ENCODE data around the gene ANO9.
"Not testable (repeated sequence)": the region's sequence is repeated elsewhere in the genome, so short reads cannot be mapped to it uniquely, and the experiment has no call there.

ANO9 gene

GRCh38 chr11:452203-452744 lies 10.5 kb upstream of the ANO9 start:
- DNase-seq = no peak

DNA sequence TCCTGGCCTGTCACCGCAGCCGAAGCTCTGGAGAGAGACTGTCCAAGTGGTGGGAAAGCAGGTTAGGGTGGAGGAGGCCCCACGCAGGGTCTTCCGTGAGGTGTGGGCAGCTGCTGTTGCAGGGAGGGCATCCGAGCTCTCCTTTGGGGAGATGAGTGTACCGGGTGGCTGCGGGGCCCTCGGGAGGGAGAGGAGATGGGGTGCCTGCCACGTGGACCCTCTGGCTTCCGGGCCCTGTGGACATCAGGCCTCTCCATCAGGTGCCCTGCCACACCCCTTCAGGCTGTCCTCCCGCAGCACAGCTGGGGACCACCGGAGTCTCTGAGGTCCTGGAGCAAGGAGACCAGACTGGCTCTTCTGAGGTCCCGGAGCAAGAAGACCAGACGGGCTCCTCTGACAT lies 9.9 kb upstream of the ANO9 start:
- DNase-seq = no peak

DNA sequence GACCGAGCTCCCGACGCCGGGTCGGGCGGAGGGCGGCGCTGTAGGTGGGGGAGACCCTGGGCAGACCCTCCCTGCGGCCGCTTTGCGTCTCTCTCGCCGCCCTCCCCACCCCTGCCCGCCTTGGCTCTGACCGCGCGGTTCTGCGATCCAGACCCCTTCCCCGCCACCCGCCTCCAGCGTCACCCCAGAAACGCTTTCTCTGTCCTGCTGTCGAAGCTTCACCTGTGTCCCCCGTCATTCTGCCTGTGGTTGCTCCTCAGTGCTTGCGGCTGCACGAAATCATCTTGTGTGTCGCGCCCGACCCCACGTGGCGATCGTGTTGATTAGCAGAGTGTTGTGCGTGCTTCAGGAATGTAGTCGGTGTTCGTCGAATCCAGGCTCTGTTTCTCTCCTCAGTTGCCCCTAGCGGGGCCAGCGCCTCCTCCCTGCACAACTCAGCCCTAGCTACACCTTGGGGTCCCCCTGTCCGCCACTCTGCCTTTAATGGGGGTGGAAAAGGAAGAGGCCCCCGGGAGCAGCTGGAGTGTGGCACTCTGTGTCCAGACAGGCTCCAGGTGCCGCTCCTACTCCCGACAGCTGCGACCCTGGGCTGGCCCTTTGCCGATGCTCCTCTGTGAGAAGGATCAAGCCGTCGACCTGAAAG lies 9.1 kb upstream of the ANO9 start:
- DNase-seq = peak; percentile 87

GRCh38 chr11:449889-450808 lies 8.3 kb upstream of the ANO9 start, which contains the start of gene PTDSS2:
TSS of gene PTDSS2 (plus strand) at chr11:450279. CDS start at chr11:450456, 177 bp downstream.
- DNase-seq = peak; percentile 94

DNA sequence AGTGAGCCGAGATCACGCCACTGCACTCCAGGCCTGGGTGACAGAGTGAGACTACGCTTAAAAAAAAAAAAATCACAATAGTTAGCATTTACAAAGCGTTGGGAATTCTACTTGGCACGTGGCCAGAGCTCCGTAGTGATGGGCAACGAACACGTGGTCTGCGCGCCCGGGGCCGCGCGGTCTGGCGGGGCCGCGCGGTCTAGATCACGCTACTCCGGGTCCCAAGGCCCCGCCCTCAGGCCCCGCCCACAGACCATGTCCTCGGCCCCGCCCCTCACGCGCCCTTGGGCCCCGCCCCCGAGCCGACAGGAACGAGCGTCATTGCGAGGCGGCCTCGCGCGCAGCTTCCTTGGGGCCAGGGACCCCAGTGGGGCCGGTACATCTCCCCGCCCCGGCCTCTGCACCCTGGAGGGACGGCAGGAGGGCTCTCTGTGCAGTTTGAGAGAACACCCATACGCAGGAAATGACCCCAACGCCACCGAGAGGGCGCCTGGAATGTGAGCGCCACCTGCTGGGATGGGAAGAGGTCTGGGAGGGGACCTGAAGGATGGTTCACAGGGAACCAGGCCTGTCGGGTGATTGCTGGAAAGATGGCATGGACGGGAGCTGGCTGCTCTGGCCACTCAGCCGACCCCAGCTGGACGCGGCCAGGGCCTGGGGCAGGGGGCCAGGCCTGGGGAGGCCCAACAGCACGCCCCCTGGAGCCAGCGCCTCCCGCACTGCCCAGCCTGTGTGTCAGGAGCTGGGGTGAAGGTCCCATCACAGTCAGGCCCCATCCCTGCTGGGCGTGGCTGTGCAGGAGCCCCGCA lies 6.3 kb upstream of the ANO9 start:
- peak; percentile 94 for DNase-seq

DNA sequence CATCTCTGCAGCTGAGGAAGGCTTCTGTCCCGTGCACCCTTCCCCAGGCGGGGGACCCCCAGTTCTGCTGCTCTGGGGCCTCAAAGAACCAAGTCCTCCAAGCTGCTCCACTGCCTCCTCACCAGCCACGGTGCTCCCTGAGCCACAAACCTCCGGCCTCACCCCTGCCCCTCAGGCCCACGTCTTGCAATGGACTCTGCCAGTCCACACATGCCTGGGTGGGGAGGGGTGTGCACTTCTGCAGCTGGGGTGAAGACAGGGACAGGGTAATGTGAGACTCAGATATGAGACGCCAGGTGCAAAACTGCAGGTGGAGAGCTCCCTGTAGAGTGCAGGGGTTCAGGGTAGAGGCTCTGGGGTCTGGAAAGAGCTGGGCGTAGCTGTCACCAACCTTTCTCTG lies 5.1 kb upstream of the ANO9 start:
- DNase-seq = no peak

GRCh38 chr11:445765-446588 lies 4.2 kb upstream of the ANO9 start:
- no peak for DNase-seq

GRCh38 chr11:444396-445144 lies 2.8 kb upstream of the ANO9 start:
- DNase-seq = no peak

- DNase-seq = no peak
These were observed 1.9 kb upstream of the ANO9 start for GRCh38 chr11:443542-444199.

- DNase-seq = no peak
These were observed 835 bp upstream of the ANO9 start for GRCh38 chr11:442611-443081.

DNA sequence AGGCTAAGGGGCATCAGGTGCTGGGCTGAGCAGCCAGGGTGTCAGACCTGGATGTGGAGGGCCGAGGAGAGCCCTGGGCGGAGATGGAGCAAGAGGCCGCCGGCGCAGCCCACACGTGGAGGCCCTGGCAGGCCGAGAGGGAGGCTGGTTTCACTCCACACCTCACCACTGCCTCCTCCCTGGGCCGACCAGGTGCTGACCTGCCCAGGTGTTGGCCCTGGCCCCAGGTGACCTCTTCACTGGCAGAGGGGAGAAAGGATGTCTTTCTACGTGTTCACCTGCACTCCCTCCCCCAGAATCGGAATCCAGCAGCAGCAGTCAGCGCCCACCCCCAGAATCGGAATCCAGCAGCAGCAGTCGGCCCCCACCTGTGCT lies 781 bp downstream of the ANO9 start:
- no peak for DNase-seq

DNA sequence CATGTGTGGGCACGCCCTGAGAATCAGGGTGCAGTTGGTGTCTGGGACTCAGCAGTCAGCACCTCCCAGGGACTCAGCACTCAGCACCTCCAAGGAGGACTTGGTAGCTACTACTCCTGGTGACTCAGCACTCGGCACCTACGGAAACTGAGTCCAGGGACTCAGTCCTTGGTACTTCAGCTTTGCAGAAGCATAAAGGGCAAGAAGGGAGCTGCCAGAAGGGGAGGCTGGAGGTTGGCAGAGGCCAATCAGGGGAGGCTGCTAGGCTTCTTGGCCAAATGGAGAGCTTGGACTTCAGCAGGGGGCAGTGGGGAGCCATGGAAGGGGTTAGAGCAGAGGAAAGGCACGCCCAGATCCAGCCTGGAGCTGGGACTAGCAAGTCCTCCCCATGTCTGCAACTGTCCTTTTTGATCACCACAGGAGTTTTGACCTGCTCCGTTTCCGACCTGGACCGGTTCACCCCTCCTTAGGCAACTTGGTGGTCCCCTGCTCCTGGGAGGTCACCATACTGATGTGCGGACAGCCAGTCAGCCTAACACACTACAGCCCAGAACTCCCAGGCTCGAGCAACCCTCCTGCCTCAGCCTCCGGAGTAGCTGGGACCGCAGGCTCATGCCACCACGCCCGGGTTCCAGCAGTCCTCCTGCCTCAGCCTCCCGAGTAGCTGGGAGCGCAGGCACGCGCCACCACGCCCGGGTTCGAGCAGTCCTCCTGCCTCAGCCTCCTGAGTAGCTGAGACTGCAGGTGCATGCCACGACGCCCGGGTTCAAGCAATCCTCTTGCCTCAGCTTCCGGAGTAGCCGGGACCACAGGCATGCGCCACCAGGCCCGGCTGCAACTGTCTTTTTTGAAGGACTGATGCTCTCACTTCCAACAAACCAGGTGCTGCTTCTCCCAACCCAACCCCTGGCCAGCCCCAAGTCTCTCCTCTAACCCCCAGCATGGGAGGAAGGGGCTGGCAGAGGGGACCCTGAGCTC lies 1.5 kb downstream of the ANO9 start:
- no peak for DNase-seq

DNA sequence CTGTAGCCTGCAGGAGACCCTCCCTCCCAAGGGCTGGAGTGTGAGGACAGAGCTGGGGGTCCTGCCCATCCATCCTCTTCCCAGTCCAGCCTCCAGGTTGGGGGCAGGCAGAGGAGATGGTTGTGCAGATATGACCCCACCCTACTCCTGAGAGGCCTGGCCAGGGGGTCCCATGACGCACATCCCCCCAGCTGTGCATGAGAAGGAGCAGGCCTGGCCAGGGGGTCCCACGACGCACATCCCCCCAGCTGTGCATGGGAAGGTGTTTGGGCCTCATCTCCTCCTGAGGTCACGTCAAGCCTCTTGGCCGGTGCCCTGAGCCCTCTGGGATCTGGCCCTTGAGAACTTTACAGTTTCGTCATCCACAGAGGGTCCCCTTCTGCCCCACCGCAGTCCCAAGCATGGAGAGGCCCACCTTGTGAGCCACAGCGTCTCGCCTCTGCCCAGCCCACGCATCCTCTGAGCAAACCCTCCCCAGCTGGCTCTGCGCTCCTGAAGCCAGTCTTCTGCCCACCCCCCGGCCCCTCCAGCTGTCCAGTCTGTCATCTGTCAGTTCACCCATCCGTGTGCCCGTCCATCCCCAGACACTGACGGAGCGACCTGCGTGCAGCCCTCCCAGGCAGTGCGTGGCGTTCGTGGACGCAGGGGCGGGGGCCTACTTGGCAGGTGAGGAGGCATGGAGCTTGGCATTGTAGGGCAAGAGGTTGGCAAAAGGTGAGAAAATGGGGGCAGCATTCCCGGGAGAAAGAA lies 2.3 kb downstream of the ANO9 start:
- no peak for DNase-seq

- no peak for DNase-seq
These were observed 3.5 kb downstream of the ANO9 start for GRCh38 chr11:438101-438844.

DNA sequence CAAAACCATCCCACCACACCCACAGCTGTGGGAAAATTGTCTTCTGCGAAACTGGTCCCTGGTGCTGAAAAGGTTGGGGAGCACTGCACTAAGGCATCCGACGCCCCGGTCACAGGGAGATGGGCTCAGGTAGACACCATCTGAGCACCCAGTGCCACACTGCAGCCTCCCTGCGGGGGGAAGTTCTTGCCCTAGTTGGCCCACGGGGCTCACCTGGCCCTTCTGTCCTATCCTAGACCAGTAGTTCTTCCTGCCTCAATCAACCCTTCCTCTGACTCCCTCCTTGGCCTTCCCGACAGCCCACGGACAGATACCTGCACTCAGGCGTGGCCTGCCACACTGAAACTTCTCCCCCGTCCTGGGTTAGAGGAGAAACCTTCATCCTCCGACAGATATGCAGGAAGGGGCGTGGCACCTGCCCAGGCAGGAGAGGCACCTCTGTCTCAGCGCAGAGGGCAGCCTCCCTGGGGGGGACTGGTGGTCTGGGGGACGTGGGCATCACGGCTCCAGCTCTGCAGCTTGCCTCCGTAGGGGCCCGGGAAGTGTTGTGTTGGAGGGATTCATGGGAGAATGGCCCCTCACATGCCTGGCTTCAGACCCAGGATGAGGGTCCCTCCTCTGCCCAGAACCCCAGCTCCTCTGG lies 4.5 kb downstream of the ANO9 start:
- DNase-seq = no peak

DNA sequence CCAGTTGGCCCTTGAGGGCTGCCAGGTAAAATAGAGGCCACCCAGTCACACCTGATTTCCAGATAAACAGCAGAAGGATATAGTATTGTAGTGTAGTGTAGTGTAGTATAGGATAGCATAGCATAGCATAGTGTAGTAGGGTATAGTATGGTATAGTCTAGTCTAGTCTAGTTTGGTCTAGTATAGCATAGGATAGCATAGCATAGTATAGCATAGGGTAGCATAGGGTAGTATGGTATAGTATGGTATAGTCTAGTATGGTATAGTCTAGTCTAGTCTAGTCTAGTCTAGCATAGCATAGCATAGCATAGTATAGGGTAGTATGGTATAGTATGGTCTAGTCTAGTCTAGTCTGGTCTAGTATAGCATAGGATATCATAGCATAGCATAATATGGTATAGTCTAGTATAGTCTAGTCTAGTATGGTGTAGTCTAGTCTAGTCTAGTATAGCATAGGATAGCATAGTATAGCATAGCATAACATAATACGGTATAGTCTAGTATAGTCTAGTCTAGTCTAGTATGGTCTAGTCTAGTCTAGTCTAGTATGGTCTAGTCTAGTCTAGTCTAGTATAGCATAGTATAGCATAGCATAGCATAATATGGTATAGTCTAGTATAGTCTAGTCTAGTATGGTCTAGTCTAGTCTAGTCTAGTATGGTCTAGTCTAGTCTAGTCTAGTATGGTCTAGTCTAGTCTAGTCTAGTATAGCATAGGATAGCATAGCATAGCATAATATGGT lies 6.6 kb downstream of the ANO9 start:
- DNase-seq = not testable (repeated sequence)

DNA sequence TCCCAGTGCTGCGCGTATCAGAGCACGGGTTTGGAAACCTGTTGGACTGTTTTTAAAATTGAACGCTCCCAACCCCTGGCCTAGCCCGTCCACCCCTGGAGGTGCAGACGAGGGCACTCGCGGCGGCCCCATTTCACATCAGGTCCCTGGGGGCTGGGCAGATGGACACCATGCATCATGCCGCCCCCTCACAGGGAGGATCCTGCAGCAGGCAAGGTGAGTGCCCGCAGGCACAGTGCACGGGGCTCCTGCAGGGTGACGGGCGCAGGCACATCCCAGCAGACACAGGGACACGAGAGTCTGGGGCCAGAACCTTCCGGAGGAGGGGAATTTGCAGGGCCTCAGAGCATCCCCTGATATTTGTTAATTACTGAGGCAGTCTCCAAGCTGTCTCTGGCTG lies 7.3 kb downstream of the ANO9 start:
- DNase-seq = no peak

Data from CD4-positive, alpha-beta T cell treated with Interleukin-17A for 1 hour (primary cell).